H9 (cell line): ENCODE data around the gene PHLDB1. TPM values are rescaled to one million over a fixed set of nuclear protein-coding genes. Genes with fewer than 3 reads are reported as not detected.
A peak's percentile ranks its signal among the peaks of the same experiment; 100 is the strongest.

Experiments
- DNase-seq: peaks from one replicate; pipeline ENCODE4 v3.0.0-alpha.2; 2017
- H2AFZ ChIP-seq: one replicate; pipeline ENCODE4 v1.6.1; 2013; ENCODE audit warnings: mild to moderate bottlenecking, low read length, control low read depth, moderate library complexity
- H2AK5ac ChIP-seq: 2 replicates; pipeline ENCODE4 v1.6.1; 2013; ENCODE audit warnings: low read length, control low read depth, mixed read lengths; ENCODE audit not compliant: insufficient read length
- H2BK120ac ChIP-seq: one replicate; pipeline ENCODE4 v1.6.1; 2013; ENCODE audit warnings: low read depth, mild to moderate bottlenecking, low read length, control low read depth, inconsistent platforms; ENCODE audit not compliant: poor library complexity, severe bottlenecking
- H2BK12ac ChIP-seq: 2 replicates; pipeline ENCODE4 v1.6.1; 2013; ENCODE audit warnings: low read length, control low read depth, mixed read lengths, low read depth; ENCODE audit not compliant: insufficient read length
- H2BK15ac ChIP-seq: 2 replicates; pipeline ENCODE4 v1.6.1; 2013; ENCODE audit warnings: low read depth, low read length, control low read depth
- H2BK20ac ChIP-seq: one replicate; pipeline ENCODE4 v1.6.1; 2013; ENCODE audit warnings: low read depth, mild to moderate bottlenecking, low read length, control low read depth, inconsistent platforms; ENCODE audit not compliant: poor library complexity, severe bottlenecking
- H2BK5ac ChIP-seq: 2 replicates; pipeline ENCODE4 v1.6.1; 2013; ENCODE audit warnings: low read length, control low read depth, mixed read lengths; ENCODE audit not compliant: insufficient read length
- H3K14ac ChIP-seq: 2 replicates; pipeline ENCODE4 v1.6.1; 2013; ENCODE audit warnings: low read length, control low read depth; ENCODE audit not compliant: insufficient read depth
- H3K18ac ChIP-seq: 2 replicates; pipeline ENCODE4 v1.6.1; 2013; ENCODE audit warnings: low read depth, mild to moderate bottlenecking, mixed read lengths, low read length, control low read depth; ENCODE audit not compliant: insufficient read length
- H3K23ac ChIP-seq: 2 replicates; pipeline ENCODE4 v1.6.1; 2013; ENCODE audit warnings: low read length, control low read depth, mixed read lengths, low read depth; ENCODE audit not compliant: insufficient read length
- H3K23me2 ChIP-seq: 2 replicates; pipeline ENCODE4 v1.6.1; 2013; ENCODE audit warnings: low read depth, mild to moderate bottlenecking, mixed read lengths, low read length, control low read depth; ENCODE audit not compliant: insufficient read length, poor library complexity, severe bottlenecking
- H3K27ac ChIP-seq: 2 replicates; pipeline ENCODE4 v1.5.1; 2013; ENCODE audit warnings: low read length, control low read depth, mixed read lengths, low read depth; ENCODE audit not compliant: insufficient read length
- H3K27me3 ChIP-seq: 2 replicates; pipeline ENCODE4 v1.6.1; 2013; ENCODE audit warnings: low read length, control low read depth, inconsistent platforms; ENCODE audit not compliant: insufficient read depth
- H3K4ac ChIP-seq: 2 replicates; pipeline ENCODE4 v1.6.1; 2013; ENCODE audit warnings: low read depth, mild to moderate bottlenecking, control low read depth, inconsistent platforms, low read length, moderate library complexity
- H3K4me1 ChIP-seq: 2 replicates; pipeline ENCODE4 v1.6.1; 2013; ENCODE audit warnings: low read length, control low read depth, inconsistent platforms; ENCODE audit not compliant: insufficient read depth
- H3K4me2 ChIP-seq: 2 replicates; pipeline ENCODE4 v1.6.1; 2013; ENCODE audit warnings: low read length, control low read depth, mixed read lengths; ENCODE audit not compliant: insufficient read length, insufficient read depth
- H3K56ac ChIP-seq: 2 replicates; pipeline ENCODE4 v1.6.1; 2013; ENCODE audit warnings: low read depth, mild to moderate bottlenecking, mixed read lengths, low read length, control low read depth; ENCODE audit not compliant: insufficient read length
- H3K79me1 ChIP-seq: 2 replicates; pipeline ENCODE4 v1.6.1; 2013; ENCODE audit warnings: low read depth, mild to moderate bottlenecking, moderate library complexity, low read length, control low read depth, inconsistent platforms; ENCODE audit not compliant: insufficient read depth, poor library complexity, severe bottlenecking
- H3K79me2 ChIP-seq: 2 replicates; pipeline ENCODE4 v1.6.1; 2013; ENCODE audit warnings: low read length, control low read depth, inconsistent platforms; ENCODE audit not compliant: insufficient read depth
- H3K9ac ChIP-seq: 2 replicates; pipeline ENCODE4 v1.6.1; 2013; ENCODE audit warnings: low read length, control low read depth, mixed read lengths; ENCODE audit not compliant: insufficient read length; ENCODE audit errors: extremely low read depth
- H3K9me3 ChIP-seq: one replicate; pipeline ENCODE4 v1.6.1; 2013; ENCODE audit warnings: low read depth, low read length, inconsistent platforms; ENCODE audit not compliant: control insufficient read depth
- H3T11ph ChIP-seq: one replicate; pipeline ENCODE4 v1.6.1; 2013; ENCODE audit warnings: mild to moderate bottlenecking, low read length, control low read depth, inconsistent platforms
- H4K20me1 ChIP-seq: one replicate; pipeline ENCODE4 v1.6.1; 2013; ENCODE audit not compliant: control insufficient read depth, insufficient read length, insufficient read depth
- H4K5ac ChIP-seq: 2 replicates; pipeline ENCODE4 v1.6.1; 2013; ENCODE audit warnings: low read depth, mild to moderate bottlenecking, mixed read lengths, low read length, control low read depth; ENCODE audit not compliant: insufficient read length
- H4K8ac ChIP-seq: replicated peaks from 2 replicates; pipeline ENCODE4 v1.6.1; 2013; ENCODE audit warnings: low read length, control low read depth, mixed read lengths, low read depth; ENCODE audit not compliant: insufficient read length
- H4K91ac ChIP-seq: 2 replicates; pipeline ENCODE4 v1.6.1; 2013; ENCODE audit warnings: low read depth, mild to moderate bottlenecking, moderate library complexity, mixed read lengths, low read length, control low read depth; ENCODE audit not compliant: insufficient read length
- H3K27ac Mint-ChIP-seq, 3 experiments: 2 replicates in 2 of 3; 3 replicates in 1 of 3; pipeline ENCODE4 v1.8.0; 2020 to 2021; ENCODE audit warnings: mixed read lengths in 3 of 3, mild to moderate bottlenecking in 1 of 3, moderate library complexity in 1 of 3
- H3K27me3 Mint-ChIP-seq: 2 replicates; pipeline ENCODE4 v1.8.0; 2021; ENCODE audit warnings: low read depth, mild to moderate bottlenecking, moderate library complexity, mixed read lengths
- H3K36me3 Mint-ChIP-seq, 3 experiments: 2 replicates in 2 of 3; 3 replicates in 1 of 3; pipeline ENCODE4 v1.8.0; 2020 to 2021; ENCODE audit warnings: low read depth in 3 of 3, mixed read lengths in 3 of 3; ENCODE audit not compliant: insufficient read depth in 1 of 3
- H3K4me1 Mint-ChIP-seq, 2 experiments: 2 replicates each; pipeline ENCODE4 v1.8.0; 2020; ENCODE audit warnings: mixed read lengths in 2 of 2
- H3K4me3 Mint-ChIP-seq, 2 experiments: 2 replicates in 1 of 2; 3 replicates in 1 of 2; pipeline ENCODE4 v1.8.0; 2020 to 2021; ENCODE audit warnings: mild to moderate bottlenecking in 2 of 2, mixed read lengths in 2 of 2, moderate library complexity in 1 of 2
- H3K9me3 Mint-ChIP-seq, 2 experiments: 2 replicates in 1 of 2; 3 replicates in 1 of 2; pipeline ENCODE4 v1.8.0; 2020; ENCODE audit warnings: mild to moderate bottlenecking in 2 of 2, mixed read lengths in 2 of 2, moderate library complexity in 1 of 2
- CTCF ChIP-seq: fragments of 200-600 bp; sonication (generic); conservative IDR thresholded peaks from 3 replicates; pipeline ENCODE4 v1.8.0; 2021; ENCODE audit warnings: antibody characterized with exemption, mild to moderate bottlenecking
- WGBS: extraction: QIAGEN DNeasy Blood & Tissue Kit; methylation state at CpG from one replicate; pipeline ENCODE4 v1.1.7; 2013; ENCODE audit warnings: missing lambda C conversion rate, low lambda C conversion rate, mixed read lengths; ENCODE audit not compliant: insufficient read length; ENCODE audit errors: extremely low coverage; 5-methylcytosine and 5-hydroxymethylcytosine counted together
- total RNA-seq: library from RNA; stranded (reverse); gene quantifications from 2 replicates; pipeline ENCODE4 v1.2.1, GENCODE V29; 2021

Gene PHLDB1
- total RNA-seq, 1 experiment from 2014 or later = 56.0 TPM

- H2BK20ac ChIP-seq = no peak overlapping the region
- H2BK15ac ChIP-seq = no peak overlapping the region
- no peak overlapping the region for H4K8ac ChIP-seq
- H3K9me3 Mint-ChIP-seq = peaks cover 0 to 6% of the 10 kb centered on the region in 2 experiments; a peak in 4 of 5 replicates
- H3K18ac ChIP-seq = no peak overlapping the region
- H2AFZ ChIP-seq = no peak overlapping the region
- peaks cover 50% of the 10 kb centered on the region for H3K27me3 ChIP-seq
- H3K79me2 ChIP-seq = no peaks in the 10 kb centered on the region
- H3K4me3 Mint-ChIP-seq = peak overlapping the region; percentile 54 to 85
- no peaks in the 10 kb centered on the region for H3K79me1 ChIP-seq
- no peaks in the 10 kb centered on the region for H4K20me1 ChIP-seq
- no peak overlapping the region for H2BK120ac ChIP-seq
- no peak overlapping the region for H4K5ac ChIP-seq
- H3K56ac ChIP-seq = no peak overlapping the region
- peaks cover 62 to 69% of the 10 kb centered on the region in 2 experiments for H3K4me1 Mint-ChIP-seq
- no peak overlapping the region for H3K27ac Mint-ChIP-seq
- no peak for DNase-seq
- no peak overlapping the region for H3T11ph ChIP-seq
- H2BK12ac ChIP-seq = no peak overlapping the region
- peaks cover 0 to 4% (median 0%) of the 10 kb centered on the region in 3 experiments; a peak in 3 of 7 replicates for H3K36me3 Mint-ChIP-seq
- peak overlapping the region; percentile 77 for H3K4me2 ChIP-seq
- no peak overlapping the region for H3K23ac ChIP-seq
- no peak overlapping the region for H3K9ac ChIP-seq
- H3K4ac ChIP-seq = no peak overlapping the region
- H2BK5ac ChIP-seq = no peak overlapping the region
- no peak for TF ChIP-seq CTCF
- H4K91ac ChIP-seq = no peak overlapping the region
- whole genome bisulfite sequencing = no CpG with 5 or more reads among the region's 42 CpGs
- no peak overlapping the region for H3K14ac ChIP-seq
- peaks cover 16% of the 10 kb centered on the region for H3K23me2 ChIP-seq
- H3K4me1 ChIP-seq = peaks cover 8% of the 10 kb centered on the region
- peaks cover 69% of the 10 kb centered on the region for H3K27me3 Mint-ChIP-seq
- H3K9me3 ChIP-seq = no peaks in the 10 kb centered on the region
- H2AK5ac ChIP-seq = no peak overlapping the region
- no peak overlapping the region for H3K27ac ChIP-seq
Observed at GRCh38 chr11:118610225-118610772, 2.9 kb downstream of the PHLDB1 start.
